OCI-LY7 (cell line): ENCODE measurements around the gene NGB. TPM values are rescaled to one million over a fixed set of nuclear protein-coding genes. Genes with fewer than 3 reads are reported as not detected.

Experiments
- BruUV-seq: library from RNA; stranded (reverse); fragments of 400-500 nt; replicated peaks from 2 replicates; lab custom pipeline; 2021; lab: Mats Ljungman, UMichigan
- CTCF ChIA-PET: fragments of 300-600 bp; sonication (Branson Sonifier 250); formaldehyde crosslinking; loops from one replicate; lab custom pipeline; 2022; ENCODE audit warnings: antibody characterized with exemption; ENCODE audit not compliant: unreplicated experiment; lab: Charles Lee
- POLR2A ChIA-PET: fragments of 300-600 bp; sonication (Branson Sonifier 250); formaldehyde crosslinking; loops from one replicate; lab custom pipeline; 2022; ENCODE audit warnings: antibody characterized with exemption; lab: Charles Lee
- DNase-seq: peaks from one replicate; pipeline ENCODE4 v3.0.0-alpha.2; 2015; ENCODE audit warnings: low spot score
- H2AFZ ChIP-seq: fragments of 200-600 bp; sonication (generic), shearing (Covaris generic); 2 replicates; pipeline ENCODE4 v1.6.1; 2014; ENCODE audit warnings: mild to moderate bottlenecking, antibody characterized with exemption, low read length, moderate library complexity
- H3K27ac ChIP-seq: fragments of 200-600 bp; sonication (generic); 2 replicates; pipeline ENCODE4 v1.5.1; 2014; ENCODE audit warnings: mixed run types, low read depth, mild to moderate bottlenecking, moderate library complexity, low read length, inconsistent platforms; ENCODE audit not compliant: poor library complexity, severe bottlenecking
- H3K36me3 ChIP-seq: fragments of 200-600 bp; sonication (generic); 2 replicates; pipeline ENCODE4 v1.6.1; 2014; ENCODE audit warnings: mild to moderate bottlenecking, antibody characterized with exemption, low read length, moderate library complexity, mixed read lengths; ENCODE audit not compliant: insufficient read depth
- H3K4me1 ChIP-seq: fragments of 200-600 bp; sonication (generic); 2 replicates; pipeline ENCODE4 v1.5.1; 2014; ENCODE audit warnings: mild to moderate bottlenecking, low read length; ENCODE audit not compliant: insufficient read depth, poor library complexity, severe bottlenecking
- H3K4me2 ChIP-seq: fragments of 200-600 bp; sonication (generic); 2 replicates; pipeline ENCODE4 v1.6.1; 2014; ENCODE audit warnings: mild to moderate bottlenecking, low read length
- H3K4me3 ChIP-seq: fragments of 200-600 bp; sonication (generic); 2 replicates; pipeline ENCODE4 v1.5.1; 2014; ENCODE audit warnings: mild to moderate bottlenecking, low read depth, low read length; ENCODE audit not compliant: poor library complexity, severe bottlenecking
- H3K79me2 ChIP-seq: fragments of 200-600 bp; sonication (generic); 2 replicates; pipeline ENCODE4 v1.6.1; 2016; ENCODE audit warnings: low read depth, mild to moderate bottlenecking, low read length, moderate library complexity, mixed read lengths; ENCODE audit not compliant: insufficient read depth
- H3K9me2 ChIP-seq: fragments of 200-600 bp; sonication (generic); 2 replicates; pipeline ENCODE4 v1.6.1; 2016; ENCODE audit warnings: mild to moderate bottlenecking, low read length, mixed read lengths; ENCODE audit not compliant: insufficient read depth
- H3K9me3 ChIP-seq: fragments of 200-600 bp; sonication (generic); 2 replicates; pipeline ENCODE4 v1.6.1; 2014; ENCODE audit warnings: mild to moderate bottlenecking, mixed run types, low read length, mixed read lengths
- H4K20me1 ChIP-seq: fragments of 200-600 bp; sonication (generic); 2 replicates; pipeline ENCODE4 v1.6.1; 2014; ENCODE audit warnings: mild to moderate bottlenecking, antibody characterized with exemption, low read length, moderate library complexity, mixed read lengths; ENCODE audit not compliant: insufficient read depth
- EZH2phosphoT487 ChIP-seq: fragments of 200-600 bp; sonication (generic); IDR thresholded peaks from 2 replicates; pipeline ENCODE4 v1.6.1; 2018; ENCODE audit warnings: low read depth, borderline replicate concordance, mild to moderate bottlenecking, mixed run types, antibody characterized with exemption, low read length, moderate library complexity, mixed read lengths
- intact Hi-C: fragments of 100-400 bp; cut with micrococcal nuclease; formaldehyde crosslinking; loops from one replicate; pipeline ENCODE4 v1.10.0; 2022; ENCODE audit not compliant: unreplicated experiment
- total RNA-seq, 2 experiments: library from RNA; depleted of rRNA in 1 of 2; stranded (reverse); fragments of >200 nt in 1 of 2; shearing (Covaris generic) in 1 of 2; gene quantifications; 2 replicates each; pipeline ENCODE4 v1.2.3, GENCODE V29; 2014 to 2022
- TF ChIP-seq, protein P1 (sequence below): fragments of 200-600 bp; sonication (generic); conservative IDR thresholded peaks from 2 replicates; pipeline ENCODE4 v1.5.1; 2014; ENCODE audit warnings: mild to moderate bottlenecking, antibody characterized with exemption, low read length, moderate library complexity, mixed read lengths

Gene NGB
- total RNA-seq, 2 experiments from 2014 or later = not detected

DNA sequence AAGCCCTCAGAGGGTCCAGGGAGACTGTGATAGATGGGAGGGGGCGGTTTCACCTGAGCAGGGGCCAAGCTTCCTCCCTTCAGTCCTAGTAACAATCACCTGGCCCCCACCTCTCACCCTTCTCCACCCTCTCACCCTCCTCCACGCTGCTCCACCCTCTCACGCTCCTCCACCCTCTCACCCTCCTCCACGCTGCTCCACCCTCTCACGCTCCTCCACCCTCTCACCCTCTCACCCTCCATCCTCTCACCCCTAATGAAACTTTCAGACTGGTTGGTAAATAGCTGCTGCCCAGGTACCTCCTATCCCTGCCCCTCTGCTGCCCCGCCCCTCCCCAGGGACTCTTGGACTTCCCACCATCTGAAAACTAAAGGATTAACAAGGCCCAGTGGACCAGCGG lies 34.2 kb downstream of the NGB start:
- no peak for DNase-seq
- no peaks in the 10 kb centered on the region for H3K9me2 ChIP-seq
- CTCF ChIA-PET = interaction anchor here (0.5 to 0.6 kb wide), 3 partner anchors 38 to 1330 kb away, joined by 3 read pairs; no protein-coding TSS in a partner anchor
- no peaks in the 10 kb centered on the region for H3K9me3 ChIP-seq
- H3K4me1 ChIP-seq = peaks cover 4% of the 10 kb centered on the region
- no peak overlapping the region for H3K4me2 ChIP-seq
- H3K79me2 ChIP-seq = no peaks in the 10 kb centered on the region
- H2AFZ ChIP-seq = no peak overlapping the region
- intact Hi-C loops = no loop called here
- no peak overlapping the region for H3K4me3 ChIP-seq
- TF ChIP-seq, protein P1, sequence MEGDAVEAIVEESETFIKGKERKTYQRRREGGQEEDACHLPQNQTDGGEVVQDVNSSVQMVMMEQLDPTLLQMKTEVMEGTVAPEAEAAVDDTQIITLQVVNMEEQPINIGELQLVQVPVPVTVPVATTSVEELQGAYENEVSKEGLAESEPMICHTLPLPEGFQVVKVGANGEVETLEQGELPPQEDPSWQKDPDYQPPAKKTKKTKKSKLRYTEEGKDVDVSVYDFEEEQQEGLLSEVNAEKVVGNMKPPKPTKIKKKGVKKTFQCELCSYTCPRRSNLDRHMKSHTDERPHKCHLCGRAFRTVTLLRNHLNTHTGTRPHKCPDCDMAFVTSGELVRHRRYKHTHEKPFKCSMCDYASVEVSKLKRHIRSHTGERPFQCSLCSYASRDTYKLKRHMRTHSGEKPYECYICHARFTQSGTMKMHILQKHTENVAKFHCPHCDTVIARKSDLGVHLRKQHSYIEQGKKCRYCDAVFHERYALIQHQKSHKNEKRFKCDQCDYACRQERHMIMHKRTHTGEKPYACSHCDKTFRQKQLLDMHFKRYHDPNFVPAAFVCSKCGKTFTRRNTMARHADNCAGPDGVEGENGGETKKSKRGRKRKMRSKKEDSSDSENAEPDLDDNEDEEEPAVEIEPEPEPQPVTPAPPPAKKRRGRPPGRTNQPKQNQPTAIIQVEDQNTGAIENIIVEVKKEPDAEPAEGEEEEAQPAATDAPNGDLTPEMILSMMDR = no peak
- TF ChIP-seq EZH2phosphoT487 = no peak
- no peaks in the 10 kb centered on the region for H3K36me3 ChIP-seq
- no peaks in the 10 kb centered on the region for H4K20me1 ChIP-seq
- POLR2A ChIA-PET = interaction anchor here (0.6 kb wide), 1 partner anchor 55 kb away, joined by 3 read pairs; the partner anchor contains the start of gene TMEM63C
- H3K27ac ChIP-seq = no peak overlapping the region
- BruUV-seq = no TSS peak

DNA sequence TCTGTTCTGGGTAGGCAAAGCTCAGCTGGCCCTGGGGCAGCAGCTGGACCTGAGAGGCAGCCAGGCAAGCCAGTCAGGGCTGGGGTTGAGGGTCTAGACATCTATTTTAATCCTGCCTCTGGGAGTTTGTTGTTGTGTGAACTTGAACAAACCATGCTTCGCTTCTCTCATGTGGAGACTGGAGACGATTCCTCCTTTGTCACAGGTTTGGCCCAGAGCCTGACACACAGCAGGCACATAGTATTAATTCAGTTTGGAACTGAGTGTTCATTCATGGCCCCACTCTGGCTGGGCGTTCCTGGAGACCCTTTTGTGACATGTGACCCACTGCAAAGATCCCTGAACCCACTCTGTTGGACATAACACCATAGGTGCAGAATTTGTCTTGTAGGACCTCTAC lies 39.3 kb downstream of the NGB start:
- no peaks in the 10 kb centered on the region for H4K20me1 ChIP-seq
- no TSS peak for BruUV-seq
- TF ChIP-seq EZH2phosphoT487 = no peak
- H3K9me3 ChIP-seq = no peaks in the 10 kb centered on the region
- no peaks in the 10 kb centered on the region for H3K79me2 ChIP-seq
- H3K36me3 ChIP-seq = no peaks in the 10 kb centered on the region
- H3K4me3 ChIP-seq = no peak overlapping the region
- H3K4me2 ChIP-seq = no peak overlapping the region
- no peaks in the 10 kb centered on the region for H3K4me1 ChIP-seq
- no peak for DNase-seq
- intact Hi-C loops = no loop called here
- ChIA-PET POLR2A (interaction anchor here (1.6 kb wide), 1 partner anchor 10 kb away, joined by 5 read pairs; no protein-coding TSS in a partner anchor), CTCF (no interaction called here)
- no peak overlapping the region for H3K27ac ChIP-seq
- H2AFZ ChIP-seq = no peak overlapping the region
- H3K9me2 ChIP-seq = no peaks in the 10 kb centered on the region

DNA sequence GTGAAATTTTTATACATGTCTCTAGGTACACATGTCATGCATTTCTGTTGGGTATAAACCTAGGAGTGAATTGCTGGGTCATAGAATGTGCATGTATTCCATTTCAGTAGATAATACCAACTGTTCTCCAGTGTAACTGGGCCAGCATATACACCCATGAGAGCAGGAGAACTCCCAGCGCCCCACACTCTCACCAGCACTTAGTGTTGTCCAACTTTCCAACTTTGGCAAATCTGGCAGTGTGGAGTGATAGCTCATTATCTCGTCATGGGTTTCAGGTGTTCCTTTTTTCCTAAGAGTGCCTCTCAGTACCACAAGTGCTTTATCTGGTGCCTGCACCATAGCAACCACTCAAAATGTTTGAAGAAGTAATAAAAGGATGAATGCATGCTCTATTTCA lies 40.1 kb downstream of the NGB start:
- H4K20me1 ChIP-seq = no peaks in the 10 kb centered on the region
- H3K36me3 ChIP-seq = no peaks in the 10 kb centered on the region
- no peak for DNase-seq
- H3K9me2 ChIP-seq = no peaks in the 10 kb centered on the region
- no TSS peak for BruUV-seq
- CTCF ChIA-PET = no interaction called here
- POLR2A ChIA-PET = no interaction called here
- no peaks in the 10 kb centered on the region for H3K4me1 ChIP-seq
- H2AFZ ChIP-seq = no peak overlapping the region
- intact Hi-C loops = no loop called here
- no peak overlapping the region for H3K27ac ChIP-seq
- TF ChIP-seq, protein P1 = no peak
- no peak for TF ChIP-seq EZH2phosphoT487
- no peaks in the 10 kb centered on the region for H3K9me3 ChIP-seq
- H3K79me2 ChIP-seq = no peaks in the 10 kb centered on the region
- no peak overlapping the region for H3K4me3 ChIP-seq
- no peak overlapping the region for H3K4me2 ChIP-seq
